Nephron (organoid): ENCODE data around the gene SMU1.

Experiments
- H3K27ac Mint-ChIP-seq, 3 experiments: 2 replicates each; pipeline ENCODE4 v1.8.0; 2020; ENCODE audit warnings: mixed read lengths in 3 of 3, mild to moderate bottlenecking in 2 of 3, moderate library complexity in 1 of 3
- H3K27me3 Mint-ChIP-seq: 2 replicates; pipeline ENCODE4 v1.8.0; 2021; ENCODE audit warnings: low read depth, mild to moderate bottlenecking, moderate library complexity, mixed read lengths
- H3K36me3 Mint-ChIP-seq: 2 replicates; pipeline ENCODE4 v1.8.0; 2020; ENCODE audit warnings: low read depth, mixed read lengths
- H3K4me1 Mint-ChIP-seq: 2 replicates; pipeline ENCODE4 v1.8.0; 2020; ENCODE audit warnings: mixed read lengths
- H3K4me3 Mint-ChIP-seq, 3 experiments: 2 replicates each; pipeline ENCODE4 v1.8.0; 2020; ENCODE audit warnings: mild to moderate bottlenecking in 3 of 3, mixed read lengths in 3 of 3, moderate library complexity in 2 of 3
- H3K9me3 Mint-ChIP-seq: 2 replicates; pipeline ENCODE4 v1.8.0; 2020; ENCODE audit warnings: mixed read lengths
- TF ChIP-seq, protein P1 (sequence below), 3 experiments: fragments of 200-600 bp; sonication (generic); IDR thresholded peaks; one replicate each; pipeline ENCODE4 v1.5.0; 2021; ENCODE audit warnings: antibody characterized with exemption in 3 of 3; ENCODE audit not compliant: unreplicated experiment in 3 of 3

Gene SMU1

DNA sequence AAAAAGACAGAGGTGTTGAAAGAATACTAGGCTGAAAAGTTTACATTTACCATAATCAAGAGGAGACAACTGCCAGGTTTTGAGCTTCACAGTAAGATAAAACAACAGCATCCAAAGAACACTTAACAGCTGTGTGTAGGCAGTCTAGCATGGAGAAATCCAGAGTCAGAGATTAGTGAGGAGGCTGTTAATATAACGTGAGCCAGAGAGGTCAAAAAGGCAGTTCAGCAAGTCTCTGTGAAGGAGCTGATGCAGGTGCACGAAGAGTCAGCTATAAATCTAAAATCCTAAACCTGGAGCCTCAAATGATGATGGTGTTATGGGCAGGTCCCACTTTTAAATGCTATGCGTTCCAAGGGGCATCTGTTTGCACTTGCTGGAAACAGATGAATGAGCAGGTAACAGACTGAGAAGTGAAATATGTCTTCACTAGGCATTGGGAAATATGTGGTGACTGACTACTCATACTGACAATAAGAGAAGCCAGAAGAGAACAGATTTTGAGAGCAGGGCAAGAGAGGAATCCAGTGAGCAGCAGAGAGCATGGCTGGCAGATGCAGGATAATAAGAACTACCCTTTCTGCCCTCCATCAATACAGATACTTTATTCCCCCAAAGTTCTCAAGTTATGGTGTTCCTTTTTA, 83.8 kb downstream of the SMU1 start:
- TF ChIP-seq, protein P1, sequence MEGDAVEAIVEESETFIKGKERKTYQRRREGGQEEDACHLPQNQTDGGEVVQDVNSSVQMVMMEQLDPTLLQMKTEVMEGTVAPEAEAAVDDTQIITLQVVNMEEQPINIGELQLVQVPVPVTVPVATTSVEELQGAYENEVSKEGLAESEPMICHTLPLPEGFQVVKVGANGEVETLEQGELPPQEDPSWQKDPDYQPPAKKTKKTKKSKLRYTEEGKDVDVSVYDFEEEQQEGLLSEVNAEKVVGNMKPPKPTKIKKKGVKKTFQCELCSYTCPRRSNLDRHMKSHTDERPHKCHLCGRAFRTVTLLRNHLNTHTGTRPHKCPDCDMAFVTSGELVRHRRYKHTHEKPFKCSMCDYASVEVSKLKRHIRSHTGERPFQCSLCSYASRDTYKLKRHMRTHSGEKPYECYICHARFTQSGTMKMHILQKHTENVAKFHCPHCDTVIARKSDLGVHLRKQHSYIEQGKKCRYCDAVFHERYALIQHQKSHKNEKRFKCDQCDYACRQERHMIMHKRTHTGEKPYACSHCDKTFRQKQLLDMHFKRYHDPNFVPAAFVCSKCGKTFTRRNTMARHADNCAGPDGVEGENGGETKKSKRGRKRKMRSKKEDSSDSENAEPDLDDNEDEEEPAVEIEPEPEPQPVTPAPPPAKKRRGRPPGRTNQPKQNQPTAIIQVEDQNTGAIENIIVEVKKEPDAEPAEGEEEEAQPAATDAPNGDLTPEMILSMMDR (IDR thresholded peaks at IDR 0.05; ENCODE audit: unreplicated experiment in 3 of 3): no peak
- peak overlapping the region in 2 of 3 experiments; percentile 1 to 10 for H3K27ac Mint-ChIP-seq
- no peaks in the 10 kb centered on the region for H3K27me3 Mint-ChIP-seq
- no peaks in the 10 kb centered on the region for H3K9me3 Mint-ChIP-seq
- H3K4me1 Mint-ChIP-seq: peaks cover 16% of the 10 kb centered on the region
- H3K4me3 Mint-ChIP-seq: no peak overlapping the region
- peaks cover 35% of the 10 kb centered on the region for H3K36me3 Mint-ChIP-seq

DNA sequence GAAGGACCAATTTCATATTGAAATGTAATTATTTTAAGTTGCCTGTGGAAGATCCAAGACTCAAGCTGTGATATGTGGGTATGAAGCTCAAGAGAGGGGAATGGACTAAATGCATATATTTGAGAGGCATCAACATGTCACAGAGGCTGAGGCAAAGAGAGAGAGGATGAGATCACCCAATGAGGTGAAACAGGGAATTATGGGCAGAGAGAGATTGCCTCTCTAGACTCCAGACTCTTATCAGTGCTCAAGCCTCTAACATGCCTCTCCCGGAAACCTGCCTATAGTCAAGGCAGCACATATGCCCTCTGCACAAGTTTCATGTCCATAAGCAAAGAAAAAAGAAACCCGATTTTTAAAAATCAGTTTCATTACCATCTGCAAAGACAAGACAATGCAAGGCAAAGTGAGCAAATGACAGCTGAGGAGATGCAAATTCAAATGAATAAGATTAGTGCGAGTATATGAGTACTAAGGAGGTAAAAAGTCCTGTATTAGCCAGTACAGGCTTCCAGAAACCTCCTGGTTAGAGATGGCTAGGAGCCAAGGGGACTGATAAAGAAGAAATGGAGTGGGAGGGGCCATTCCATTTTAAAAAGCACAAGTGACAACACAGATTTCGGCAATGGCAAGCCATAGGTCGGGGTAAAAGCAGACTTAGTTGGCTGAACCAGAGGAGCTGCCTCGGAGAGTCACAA, 84.4 kb downstream of the SMU1 start:
- Mint-ChIP-seq H3K27me3 (no peaks in the 10 kb centered on the region), H3K36me3 (peaks cover 35% of the 10 kb centered on the region), H3K4me1 (peaks cover 16% of the 10 kb centered on the region), H3K27ac (peak overlapping the region in 2 of 3 experiments; percentile 1 to 10), H3K9me3 (no peaks in the 10 kb centered on the region), H3K4me3 (no peak overlapping the region)
- TF ChIP-seq, protein P1 (IDR thresholded peaks at IDR 0.05; ENCODE audit: unreplicated experiment in 3 of 3): no peak
